ENCODE data around the gene MEIS2.

MEIS2 gene

GRCh38 chr15:36966708-36967107 lies 133.6 kb downstream of the MEIS2 start:
- H3K79me2 ChIP-seq (ENCODE audit: insufficient read depth, low read depth), result no peaks in the 10 kb centered on the region
- TF ChIP-seq CTCF (conservative IDR thresholded peaks at IDR 0.05; ENCODE audit: low read depth, low read length), result no peak
- no peak overlapping the region for H2AFZ ChIP-seq (ENCODE audit: low read depth)
- H3K4me2 ChIP-seq, result no peak overlapping the region
- H4K20me1 ChIP-seq (ENCODE audit: insufficient read depth), result no peaks in the 10 kb centered on the region
- H3K27ac ChIP-seq, result no peak overlapping the region
- H3K36me3 ChIP-seq (ENCODE audit: insufficient read depth), result no peaks in the 10 kb centered on the region
- no peaks in the 10 kb centered on the region for H3K27me3 ChIP-seq (ENCODE audit: insufficient read depth, low read depth)
- no peak overlapping the region for H3K4me3 ChIP-seq (IDR thresholded peaks at IDR 0.05; ENCODE audit: insufficient read depth, low read depth, low read length)
- H3K4me1 ChIP-seq (ENCODE audit: low read depth, poor library complexity, severe bottlenecking), result no peaks in the 10 kb centered on the region
- no peak overlapping the region for H3K9ac ChIP-seq

- Histone ChIP-seq H3K27ac (no peak overlapping the region), H3K79me2 (ENCODE audit: insufficient read depth, low read depth) (no peaks in the 10 kb centered on the region), H3K4me1 (ENCODE audit: low read depth, poor library complexity, severe bottlenecking) (no peaks in the 10 kb centered on the region), H3K27me3 (ENCODE audit: insufficient read depth, low read depth) (no peaks in the 10 kb centered on the region), H3K36me3 (ENCODE audit: insufficient read depth) (no peaks in the 10 kb centered on the region), H3K4me2 (no peak overlapping the region), H4K20me1 (ENCODE audit: insufficient read depth) (no peaks in the 10 kb centered on the region), H3K9ac (no peak overlapping the region), H3K4me3 (IDR thresholded peaks at IDR 0.05; ENCODE audit: insufficient read depth, low read depth, low read length) (no peak overlapping the region), H2AFZ (ENCODE audit: low read depth) (no peak overlapping the region)
- no peak for TF ChIP-seq CTCF (conservative IDR thresholded peaks at IDR 0.05; ENCODE audit: low read depth, low read length)
These were observed 134.6 kb downstream of the MEIS2 start for GRCh38 chr15:36965570-36966342.

- Histone ChIP-seq H3K27me3 (ENCODE audit: insufficient read depth, low read depth) (no peaks in the 10 kb centered on the region), H3K36me3 (ENCODE audit: insufficient read depth) (no peaks in the 10 kb centered on the region), H3K27ac (no peak overlapping the region), H3K4me2 (no peak overlapping the region), H3K9ac (no peak overlapping the region), H3K79me2 (ENCODE audit: insufficient read depth, low read depth) (no peaks in the 10 kb centered on the region), H4K20me1 (ENCODE audit: insufficient read depth) (no peaks in the 10 kb centered on the region), H3K4me3 (IDR thresholded peaks at IDR 0.05; ENCODE audit: insufficient read depth, low read depth, low read length) (no peak overlapping the region), H3K4me1 (ENCODE audit: low read depth, poor library complexity, severe bottlenecking) (no peaks in the 10 kb centered on the region), H2AFZ (ENCODE audit: low read depth) (no peak overlapping the region)
- no peak for TF ChIP-seq CTCF (conservative IDR thresholded peaks at IDR 0.05; ENCODE audit: low read depth, low read length)
These were observed 135.7 kb downstream of the MEIS2 start for GRCh38 chr15:36964626-36965025.

GRCh38 chr15:36961956-36962355 lies 138.4 kb downstream of the MEIS2 start:
- H3K27me3 ChIP-seq (ENCODE audit: insufficient read depth, low read depth), result no peaks in the 10 kb centered on the region
- H3K4me2 ChIP-seq, result no peak overlapping the region
- H3K27ac ChIP-seq, result no peak overlapping the region
- H3K4me3 ChIP-seq (IDR thresholded peaks at IDR 0.05; ENCODE audit: insufficient read depth, low read depth, low read length), result no peak overlapping the region
- H3K79me2 ChIP-seq (ENCODE audit: insufficient read depth, low read depth), result no peaks in the 10 kb centered on the region
- no peak for TF ChIP-seq CTCF (conservative IDR thresholded peaks at IDR 0.05; ENCODE audit: low read depth, low read length)
- H3K4me1 ChIP-seq (ENCODE audit: low read depth, poor library complexity, severe bottlenecking), result no peaks in the 10 kb centered on the region
- H4K20me1 ChIP-seq (ENCODE audit: insufficient read depth), result no peaks in the 10 kb centered on the region
- no peak overlapping the region for H3K9ac ChIP-seq
- no peak overlapping the region for H2AFZ ChIP-seq (ENCODE audit: low read depth)
- H3K36me3 ChIP-seq (ENCODE audit: insufficient read depth), result no peaks in the 10 kb centered on the region

All from KMS-11 (cell line).